Smooth muscle cell (in vitro differentiated cells): ENCODE measurements around the gene GCGR. TPM values are rescaled to one million over a fixed set of nuclear protein-coding genes. Genes with fewer than 3 reads are reported as not detected.

Experiments used
- DNase-seq: peaks from one replicate; lab custom pipeline; 2025; ENCODE audit not compliant: unreplicated experiment; lab: John Stamatoyannopoulos, UW
- H2AFZ ChIP-seq: fragments of 200-600 bp; sonication (generic); 2 replicates; pipeline ENCODE4 v1.6.0; 2016; ENCODE audit warnings: antibody characterized with exemption, low read depth, mild to moderate bottlenecking
- H3F3A ChIP-seq: fragments of 200-600 bp; sonication (generic); 2 replicates; pipeline ENCODE4 v1.6.0; 2017; ENCODE audit warnings: antibody characterized with exemption, low read depth
- H3K27ac ChIP-seq: fragments of 200-600 bp; sonication (generic); 2 replicates; pipeline ENCODE4 v1.5.1; 2016; ENCODE audit warnings: low read depth, mild to moderate bottlenecking
- H3K27me3 ChIP-seq: fragments of 200-600 bp; sonication (generic); 2 replicates; pipeline ENCODE4 v1.6.1; 2016; ENCODE audit warnings: low read depth, mild to moderate bottlenecking
- H3K36me3 ChIP-seq: fragments of 200-600 bp; sonication (generic); 2 replicates; pipeline ENCODE4 v1.5.1; 2016; ENCODE audit warnings: low read depth
- H3K4me1 ChIP-seq: fragments of 200-600 bp; sonication (generic); 2 replicates; pipeline ENCODE4 v1.5.1; 2016; ENCODE audit warnings: low read depth
- H3K4me2 ChIP-seq: fragments of 200-600 bp; sonication (generic); 2 replicates; pipeline ENCODE4 v1.6.0; 2016; ENCODE audit warnings: mild to moderate bottlenecking
- H3K4me3 ChIP-seq: fragments of 200-600 bp; sonication (generic); 2 replicates; pipeline ENCODE4 v1.5.1; 2016; ENCODE audit warnings: mild to moderate bottlenecking
- H3K79me2 ChIP-seq: fragments of 200-600 bp; sonication (generic); 2 replicates; pipeline ENCODE4 v1.6.0; 2016; ENCODE audit warnings: low read depth, mild to moderate bottlenecking
- H3K9ac ChIP-seq: fragments of 200-600 bp; sonication (generic); 2 replicates; pipeline ENCODE4 v1.6.0; 2016; ENCODE audit warnings: low read depth
- H3K9me3 ChIP-seq: fragments of 200-600 bp; sonication (generic); replicated peaks from 2 replicates; pipeline ENCODE4 v1.5.1; 2016; ENCODE audit warnings: low read depth
- H4K20me1 ChIP-seq: fragments of 200-600 bp; sonication (generic); 2 replicates; pipeline ENCODE4 v1.6.0; 2016; ENCODE audit warnings: low read depth
- CTCF ChIP-seq: fragments of 200-600 bp; sonication (generic); IDR thresholded peaks from 2 replicates; pipeline ENCODE4 v1.5.1; 2017; ENCODE audit warnings: borderline replicate concordance, mild to moderate bottlenecking, antibody characterized with exemption; ENCODE audit not compliant: insufficient read depth, poor library complexity, severe bottlenecking
- WGBS: methylation state at CpG from one replicate; pipeline ENCODE4 v1.1.7; 2016; ENCODE audit warnings: low lambda C conversion rate; 5-methylcytosine and 5-hydroxymethylcytosine counted together
- polyA plus RNA-seq: library from polyadenylated mRNA; unstranded; fragments of >200 nt; fragmentation: Nextera tagmentation; extraction: Ambion mirVana; gene quantifications from 2 replicates; pipeline ENCODE4 v1.2.1, GENCODE V29; 2016
- total RNA-seq: library from RNA; depleted of rRNA; stranded (reverse); fragments of >200 nt; gene quantifications from 2 replicates; pipeline ENCODE4 v1.2.3, GENCODE V29; 2014

GCGR gene
- total and polyA plus RNA-seq, 2 experiments from 2014 or later = not detected

- Histone ChIP-seq H3K27ac (peak overlapping the region; percentile 52), H3K9ac (no peak overlapping the region), H2AFZ (no peak overlapping the region)
Measured at GRCh38 chr17:81840826-81841778, 37.2 kb downstream of the GCGR start.

GRCh38 chr17:81841866-81842265 lies 37.9 kb downstream of the GCGR start:
- no peaks in the 10 kb centered on the region for H3K27me3 ChIP-seq
- TF ChIP-seq CTCF = no peak
- no peak overlapping the region for H2AFZ ChIP-seq
- H3K9ac ChIP-seq = no peak overlapping the region
- no peak overlapping the region for H3K4me3 ChIP-seq
- H4K20me1 ChIP-seq = peaks cover 49% of the 10 kb centered on the region
- H3F3A ChIP-seq = peaks cover 54% of the 10 kb centered on the region
- no peak overlapping the region for H3K4me2 ChIP-seq
- H3K79me2 ChIP-seq = no peaks in the 10 kb centered on the region
- H3K4me1 ChIP-seq = no peaks in the 10 kb centered on the region
- no peaks in the 10 kb centered on the region for H3K9me3 ChIP-seq
- no peak for DNase-seq
- H3K36me3 ChIP-seq = peaks cover 8% of the 10 kb centered on the region
- no peak overlapping the region for H3K27ac ChIP-seq
- WGBS = 90% methylated on average over 15 of the region's 15 CpGs

More at GRCh38 chr17:81840826-81841778, 37.2 kb downstream of the GCGR start:
- Histone ChIP-seq H3K36me3 (peaks cover 3% of the 10 kb centered on the region), H4K20me1 (peaks cover 41% of the 10 kb centered on the region), H3F3A (peaks cover 49% of the 10 kb centered on the region), H3K4me3 (no peak overlapping the region), H3K4me1 (no peaks in the 10 kb centered on the region), H3K9me3 (no peaks in the 10 kb centered on the region), H3K79me2 (no peaks in the 10 kb centered on the region), H3K27me3 (no peaks in the 10 kb centered on the region), H3K4me2 (no peak overlapping the region)
- 71% methylated on average over 40 of the region's 40 CpGs for WGBS
- DNase-seq = no peak
- TF ChIP-seq CTCF = no peak

GRCh38 chr17:81842378-81842724 lies 38.4 kb downstream of the GCGR start:
- peaks cover 54% of the 10 kb centered on the region for H4K20me1 ChIP-seq

More at GRCh38 chr17:81842378-81842724, 38.4 kb downstream of the GCGR start:
- H3K79me2 ChIP-seq = no peaks in the 10 kb centered on the region
- no peaks in the 10 kb centered on the region for H3K27me3 ChIP-seq
- no peak overlapping the region for H2AFZ ChIP-seq
- DNase-seq = no peak
- TF ChIP-seq CTCF = no peak
- H3K27ac ChIP-seq = no peak overlapping the region
- H3K36me3 ChIP-seq = peaks cover 8% of the 10 kb centered on the region
- no peak overlapping the region for H3K9ac ChIP-seq
- no peak overlapping the region for H3K4me2 ChIP-seq
- peaks cover 54% of the 10 kb centered on the region for H3F3A ChIP-seq
- no peaks in the 10 kb centered on the region for H3K9me3 ChIP-seq
- no peaks in the 10 kb centered on the region for H3K4me1 ChIP-seq
- 97% methylated on average over 11 of the region's 11 CpGs for WGBS
- no peak overlapping the region for H3K4me3 ChIP-seq
